GM12878 (cell line): Measurements from ENCODE around the gene CCDC9B.

Experiments used
- CTCF ChIP-seq, 3 experiments: IDR thresholded peaks in 2 of 3; conservative IDR thresholded peaks in 1 of 3; 2 replicates each; pipeline ENCODE4 v1.5.1; 2011; ENCODE audit warnings: low read depth in 3 of 3, low read length in 3 of 3, mild to moderate bottlenecking in 3 of 3, control low read depth in 2 of 3, moderate library complexity in 2 of 3, inconsistent platforms in 1 of 3, mixed read lengths in 1 of 3; ENCODE audit not compliant: control insufficient read depth in 2 of 3, insufficient read depth in 1 of 3; ENCODE audit errors: extremely low read depth in 1 of 3
- CUX1 ChIP-seq: IDR thresholded peaks from 2 replicates; pipeline ENCODE4 v1.6.1; 2012; ENCODE audit warnings: improper control_type of control experiment, low read depth, low read length; ENCODE audit not compliant: insufficient replicate concordance
- ETV6 ChIP-seq, 2 experiments: fragments of 450-650 bp in 1 of 2; IDR thresholded peaks in 1 of 2; conservative IDR thresholded peaks in 1 of 2; 2 replicates each; pipeline ENCODE4 v1.6.1; 2014; ENCODE audit warnings: antibody characterized with exemption in 1 of 2, borderline replicate concordance in 1 of 2, low read depth in 1 of 2, mild to moderate bottlenecking in 1 of 2, moderate library complexity in 1 of 2
- GABPA ChIP-seq: IDR thresholded peaks from 2 replicates; pipeline ENCODE4 v1.6.1; 2014; ENCODE audit warnings: antibody characterized with exemption, low read depth, mild to moderate bottlenecking, inconsistent platforms
- IRF3 ChIP-seq: fragments of 450-650 bp; IDR thresholded peaks from 2 replicates; pipeline ENCODE4 v1.6.1; 2014; ENCODE audit warnings: mild to moderate bottlenecking
- MYC ChIP-seq: IDR thresholded peaks from 2 replicates; pipeline ENCODE4 v1.6.1; 2011; ENCODE audit warnings: mild to moderate bottlenecking, low read length, moderate library complexity, inconsistent platforms; ENCODE audit not compliant: insufficient read depth, insufficient replicate concordance, insufficient read length, severe bottlenecking
- NFXL1 ChIP-seq: fragments of 450-650 bp; IDR thresholded peaks from 2 replicates; pipeline ENCODE4 v1.6.1; 2017; ENCODE audit warnings: antibody characterized with exemption, mild to moderate bottlenecking, borderline replicate concordance
- NR2C2 ChIP-seq: IDR thresholded peaks from 2 replicates; pipeline ENCODE4 v1.6.1; 2011; ENCODE audit warnings: borderline replicate concordance, low read depth; ENCODE audit not compliant: control insufficient read depth, insufficient read length
- POLR2A ChIP-seq: IDR thresholded peaks from 2 replicates; pipeline ENCODE4 v1.6.1; 2011; ENCODE audit warnings: low read depth, mild to moderate bottlenecking, low read length
- POLR2AphosphoS2 ChIP-seq: IDR thresholded peaks from 2 replicates; pipeline ENCODE4 v1.6.1; 2011; ENCODE audit warnings: low read depth, mild to moderate bottlenecking, low read length, improper control_type of control experiment, moderate library complexity
- SPI1 ChIP-seq: IDR thresholded peaks from 2 replicates; pipeline ENCODE4 v1.6.1; 2011; ENCODE audit warnings: low read depth, mild to moderate bottlenecking, low read length, moderate library complexity, borderline replicate concordance; ENCODE audit not compliant: insufficient read depth
- ZBTB40 ChIP-seq: fragments of 450-650 bp; IDR thresholded peaks from 2 replicates; pipeline ENCODE4 v1.6.1; 2016; ENCODE audit warnings: mild to moderate bottlenecking, moderate library complexity, borderline replicate concordance
- ZNF687 ChIP-seq: fragments of 450-650 bp; IDR thresholded peaks from 2 replicates; pipeline ENCODE4 v1.6.1; 2017; ENCODE audit warnings: mild to moderate bottlenecking, moderate library complexity

GRCh38 chr15:40297356-40297755, 43.4 kb downstream of the CCDC9B start:
- TF ChIP-seq POLR2A = no peak
- TF ChIP-seq NR2C2 = no peak
- TF ChIP-seq NFXL1 = no peak
- TF ChIP-seq SPI1 = no peak
- no peak for TF ChIP-seq GABPA
- TF ChIP-seq CTCF (IDR thresholded peaks at IDR 0.05 in 2 of 3, conservative IDR thresholded peaks at IDR 0.05 in 1 of 3; ENCODE audit: control insufficient read depth in 2 of 3, extremely low read depth in 1 of 3, insufficient read depth in 1 of 3, low read depth in 3 of 3, low read length in 3 of 3) = no peak
- no peak for TF ChIP-seq ZNF687
- TF ChIP-seq CUX1 = no peak
- no peak for TF ChIP-seq ETV6 (conservative IDR thresholded peaks at IDR 0.05 in 1 of 2, IDR thresholded peaks at IDR 0.05 in 1 of 2; ENCODE audit: borderline replicate concordance in 1 of 2, low read depth in 1 of 2)
- no peak for TF ChIP-seq ZBTB40
- TF ChIP-seq POLR2AphosphoS2 = no peak
- TF ChIP-seq MYC = no peak
- TF ChIP-seq IRF3 = no peak
